HepG2 (cell line): ENCODE data around the gene BPGM. TPM values are rescaled to one million over a fixed set of nuclear protein-coding genes. Genes with fewer than 3 reads are reported as not detected.

ENCODE experiments used
- ATAC-seq: fragments of 200-7000 bp; cut with Tn5 transposase; 3 replicates; pipeline ENCODE4 v1.9.1; 2020; ENCODE audit warnings: mild to moderate bottlenecking, moderate library complexity
- BruUV-seq: library from RNA; stranded (reverse); fragments of 400-500 nt; replicated peaks from 2 replicates; lab custom pipeline; 2021; lab: Mats Ljungman, UMichigan
- CTCF ChIA-PET: fragments of 300-600 bp; formaldehyde crosslinking; extraction: SDS; loops from one replicate; lab custom pipeline; 2021; ENCODE audit warnings: low total read pairs, inconsistent platforms, low intra/inter-chr PET ratio; lab: Yijun Ruan, JAX
- POLR2A ChIA-PET: fragments of 350-600 bp; sonication (Branson Sonifier 250); formaldehyde crosslinking; loops from one replicate; lab custom pipeline; 2020; ENCODE audit warnings: antibody characterized with exemption, inconsistent platforms; lab: Yijun Ruan, JAX
- DNase-seq: peaks from one replicate; pipeline ENCODE4 v3.0.0-alpha.2; 2015; ENCODE audit warnings: low spot score
- FAIRE-seq: peaks from 3 replicates; lab custom pipeline; 2011; peaks lifted over from hg19 to GRCh38; lab: Jason Lieb, UNC
- H2AFZ ChIP-seq: one replicate; pipeline ENCODE4 v1.6.1; 2011; ENCODE audit warnings: low read length, inconsistent platforms
- H3K27ac ChIP-seq: fragments of 300-600 bp; 3 replicates; pipeline ENCODE4 v1.8.0; 2011; ENCODE audit warnings: mixed run types, mild to moderate bottlenecking, mixed read lengths, low read length, inconsistent platforms; ENCODE audit not compliant: insufficient read depth; ENCODE audit errors: extremely low read length
- H3K27me3 ChIP-seq, 2 experiments: fragments of 200-600 bp in 1 of 2; 2 replicates in 1 of 2; 3 replicates in 1 of 2; pipeline versions ENCODE4 v1.6.0 to v1.8.0; 2011; ENCODE audit warnings: low read length in 2 of 2, mild to moderate bottlenecking in 2 of 2, moderate library complexity in 2 of 2, inconsistent platforms in 1 of 2; ENCODE audit not compliant: insufficient read depth in 2 of 2, control insufficient read depth in 1 of 2
- H3K36me3 ChIP-seq, 2 experiments: fragments of 200-600 bp in 1 of 2; replicated peaks in 1 of 2; 2 replicates in 1 of 2; 3 replicates in 1 of 2; pipeline versions ENCODE4 v1.5.1 to v1.8.0; 2011; ENCODE audit warnings: low read length in 2 of 2, inconsistent platforms in 1 of 2; ENCODE audit not compliant: insufficient read depth in 2 of 2, control insufficient read depth in 1 of 2
- H3K4me1 ChIP-seq: 2 replicates; pipeline ENCODE4 v1.5.1; 2012; ENCODE audit warnings: low read length, inconsistent platforms; ENCODE audit not compliant: insufficient read depth
- H3K4me2 ChIP-seq: 2 replicates; pipeline ENCODE4 v1.6.0; 2011; ENCODE audit warnings: low read depth, low read length, inconsistent platforms
- H3K4me3 ChIP-seq, 3 experiments: fragments of 200-600 bp in 1 of 3; sonication (generic), shearing (Covaris generic) in 1 of 3; replicated peaks in 1 of 3; 2 replicates each; pipeline ENCODE4 v1.5.1; 2011 to 2016; ENCODE audit warnings: low read length in 3 of 3, inconsistent platforms in 2 of 3, low read depth in 2 of 3, mild to moderate bottlenecking in 2 of 3, control low read depth in 1 of 3, mixed read lengths in 1 of 3; ENCODE audit not compliant: insufficient read depth in 1 of 3
- H3K79me2 ChIP-seq: one replicate; pipeline ENCODE4 v1.6.1; 2011; ENCODE audit warnings: low read length, inconsistent platforms; ENCODE audit not compliant: insufficient read depth
- H3K9ac ChIP-seq: 2 replicates; pipeline ENCODE4 v1.6.0; 2011; ENCODE audit warnings: mild to moderate bottlenecking, low read depth, low read length, inconsistent platforms; ENCODE audit not compliant: insufficient read depth
- H3K9me3 ChIP-seq: 2 replicates; pipeline ENCODE4 v1.5.1; 2012; ENCODE audit warnings: mild to moderate bottlenecking, low read length
- H4K20me1 ChIP-seq: 2 replicates; pipeline ENCODE4 v1.6.0; 2011; ENCODE audit warnings: inconsistent platforms, mild to moderate bottlenecking, low read length, moderate library complexity; ENCODE audit not compliant: insufficient read depth
- ATF3 ChIP-seq: sonication (generic); formaldehyde crosslinking; IDR thresholded peaks from 2 replicates; pipeline ENCODE4 v1.4.0; 2020; ENCODE audit warnings: missing genetic modification reagents
- CEBPG ChIP-seq: IDR thresholded peaks from 2 replicates; pipeline ENCODE4 v1.6.1; 2016
- KDM2A ChIP-seq: sonication (generic); formaldehyde crosslinking; IDR thresholded peaks from 2 replicates; pipeline ENCODE4 v1.4.0; 2020; ENCODE audit warnings: low read depth, missing genetic modification reagents, borderline replicate concordance
- PBX3 ChIP-seq: sonication (generic); formaldehyde crosslinking; IDR thresholded peaks from 2 replicates; pipeline ENCODE4 v1.8.1; 2023; ENCODE audit warnings: missing genetic modification reagents, inconsistent platforms, borderline replicate concordance
- TRIM24 ChIP-seq: sonication (generic); formaldehyde crosslinking; IDR thresholded peaks from 2 replicates; pipeline ENCODE4 v1.8.0; 2022; ENCODE audit warnings: mild to moderate bottlenecking, missing genetic modification reagents
- ZBTB33 ChIP-seq: sonication (generic); formaldehyde crosslinking; IDR thresholded peaks from 2 replicates; pipeline ENCODE4 v1.4.0; 2020; ENCODE audit warnings: missing genetic modification reagents
- ZBTB7B ChIP-seq: sonication (generic); formaldehyde crosslinking; IDR thresholded peaks from 2 replicates; pipeline ENCODE4 v1.4.0; 2020; ENCODE audit warnings: missing genetic modification reagents
- ZNF318 ChIP-seq: sonication (generic); formaldehyde crosslinking; IDR thresholded peaks from 2 replicates; pipeline ENCODE4 v1.4.0; 2020; ENCODE audit warnings: mild to moderate bottlenecking, missing genetic modification reagents
- ZNF414 ChIP-seq: sonication (generic); formaldehyde crosslinking; IDR thresholded peaks from 2 replicates; pipeline ENCODE4 v1.5.0; 2020; ENCODE audit warnings: missing genetic modification reagents
- ZNF607 ChIP-seq: sonication (generic); formaldehyde crosslinking; IDR thresholded peaks from 2 replicates; pipeline ENCODE4 v1.5.1; 2020; ENCODE audit warnings: missing genetic modification reagents, mild to moderate bottlenecking, borderline replicate concordance
- ZNF737 ChIP-seq: sonication (generic); formaldehyde crosslinking; IDR thresholded peaks from 2 replicates; pipeline ENCODE4 v1.5.0; 2020; ENCODE audit warnings: missing genetic modification reagents, mild to moderate bottlenecking, borderline replicate concordance
- ZNF777 ChIP-seq: sonication (generic); formaldehyde crosslinking; IDR thresholded peaks from 2 replicates; pipeline ENCODE4 v1.4.0; 2020; ENCODE audit warnings: missing genetic modification reagents
- ZSCAN20 ChIP-seq: sonication (generic); formaldehyde crosslinking; IDR thresholded peaks from 2 replicates; pipeline ENCODE4 v1.4.0; 2020; ENCODE audit warnings: missing genetic modification reagents, mild to moderate bottlenecking, borderline replicate concordance
- WGBS: methylation state at CpG from one replicate; pipeline ENCODE4 v1.1.6; 2017; ENCODE audit warnings: low lambda C conversion rate; 5-methylcytosine and 5-hydroxymethylcytosine counted together
- in situ Hi-C: cut with HindIII; loops from 2 replicates; pipeline ENCODE4 v1.10.0; 2017; ENCODE audit warnings: low pct_unique_long_range_greater_than_20kb; ENCODE audit not compliant: extremely low pct_ligation_motif_present
- intact Hi-C: fragments of 100-400 bp; cut with micrococcal nuclease; formaldehyde crosslinking; loops from one replicate; pipeline ENCODE4 v1.10.0; 2022; ENCODE audit not compliant: unreplicated experiment
- polyA plus RNA-seq, 8 experiments: library from polyadenylated mRNA; depleted of rRNA in 3 of 8; stranded (reverse) in 7 of 8; unstranded in 1 of 8; fragments of >200 nt; fragmentation: Illumina TruSeq in 4 of 8; extraction: Trizol in 4 of 8; gene quantifications; 2 replicates each; pipeline versions ENCODE4 v1.2.1 to v1.2.3, GENCODE V29; 2011 to 2016; ENCODE audit warnings: low read depth in 4 of 8, missing spikeins in 1 of 8, mixed read lengths in 1 of 8; ENCODE audit not compliant: insufficient read depth in 1 of 8
- total RNA-seq, 5 experiments: library from RNA; depleted of rRNA; stranded (reverse); fragments of >200 nt; fragmentation: Illumina TruSeq; extraction: Trizol; gene quantifications; 2 replicates each; pipeline ENCODE4 v1.2.3, GENCODE V29; 2016; ENCODE audit warnings: low read depth in 1 of 5

Gene BPGM
- total and polyA plus RNA-seq, 2 of the 13 experiments (the other 11 are each of a cell fraction or from before 2014, with no cell fraction given): 4.0 to 7.5 TPM

- ChIA-PET POLR2A (no interaction called here), CTCF (no interaction called here)
- no peaks in the 10 kb centered on the region for H4K20me1 ChIP-seq
- in situ Hi-C loops: no loop called here
- H3K4me3 ChIP-seq: no peak overlapping the region
- H3K9ac ChIP-seq: no peak overlapping the region
- intact Hi-C loops: loop anchor here (10.0 kb wide), 1 partner anchor 52 kb away; no protein-coding TSS in a partner anchor
- ATAC-seq (no peak), DNase-seq (no peak), FAIRE-seq (no peak)
- no peak overlapping the region for H3K27ac ChIP-seq
- no peaks in the 10 kb centered on the region for H3K9me3 ChIP-seq
- H3K4me1 ChIP-seq: peaks cover 16% of the 10 kb centered on the region
- H3K4me2 ChIP-seq: no peak overlapping the region
- no peak overlapping the region for H2AFZ ChIP-seq
- WGBS: 58% methylated on average over 4 of the region's 4 CpGs
- H3K36me3 ChIP-seq: no peaks in the 10 kb centered on the region
- H3K79me2 ChIP-seq: no peaks in the 10 kb centered on the region
- H3K27me3 ChIP-seq: peaks cover 0 to 3% of the 10 kb centered on the region in 2 experiments; a peak in 2 of 5 replicates
- BruUV-seq: no TSS peak
- no peak for TF ChIP-seq ZBTB7B (CRISPR knock-in tag)
- no peak for TF ChIP-seq ZNF737 (CRISPR knock-in tag)
- TF ChIP-seq TRIM24: no peak
- TF ChIP-seq ZBTB33 (CRISPR knock-in tag): no peak
- no peak for TF ChIP-seq ZNF607 (CRISPR knock-in tag)
- no peak for TF ChIP-seq ZNF777
- TF ChIP-seq ATF3 (CRISPR knock-in tag): no peak
- no peak for TF ChIP-seq KDM2A (CRISPR knock-in tag)
- TF ChIP-seq PBX3 (CRISPR knock-in tag): no peak
- no peak for TF ChIP-seq ZSCAN20 (CRISPR knock-in tag)
- TF ChIP-seq ZNF414 (CRISPR knock-in tag): no peak
- TF ChIP-seq ZNF318 (CRISPR knock-in tag): no peak
- no peak for TF ChIP-seq CEBPG (CRISPR knock-in tag)
Observed at GRCh38 chr7:134693256-134693655, 46.6 kb downstream of the BPGM start.
